Subcutaneous abdominal adipose tissue (tissue), 5 donors: ENCODE results near the gene RGS19.

Experiments
- H3K27ac ChIP-seq: one replicate; pipeline ENCODE4 v1.7.0; 2013; ENCODE audit warnings: low read depth, mild to moderate bottlenecking, inconsistent platforms, low read length, moderate library complexity
- H3K27me3 ChIP-seq, 5 donors: one replicate each; pipeline ENCODE4 v1.7.0; 2013; ENCODE audit warnings: low read length in 5 of 5, inconsistent platforms in 1 of 5; ENCODE audit not compliant: control insufficient read depth in 5 of 5, insufficient read depth in 4 of 5
- H3K36me3 ChIP-seq, 5 donors: one replicate each; pipeline ENCODE4 v1.7.0; 2013; ENCODE audit warnings: low read length in 5 of 5; ENCODE audit not compliant: control insufficient read depth in 5 of 5, insufficient read depth in 5 of 5
- H3K4me1 ChIP-seq, 5 donors: one replicate each; pipeline ENCODE4 v1.7.0; 2013; ENCODE audit warnings: low read length in 5 of 5, mild to moderate bottlenecking in 3 of 5, moderate library complexity in 1 of 5; ENCODE audit not compliant: control insufficient read depth in 5 of 5, insufficient read depth in 5 of 5
- H3K4me3 ChIP-seq, 5 donors: one replicate each; pipeline ENCODE4 v1.7.0; 2013; ENCODE audit warnings: low read length in 5 of 5, low read depth in 1 of 5
- H3K9ac ChIP-seq, 5 donors: one replicate each; pipeline ENCODE4 v1.7.0; 2013; ENCODE audit warnings: low read length in 5 of 5, mild to moderate bottlenecking in 4 of 5, moderate library complexity in 3 of 5
- H3K9me3 ChIP-seq, 5 donors: one replicate each; pipeline ENCODE4 v1.7.0; 2013; ENCODE audit warnings: low read length in 5 of 5; ENCODE audit not compliant: control insufficient read depth in 5 of 5
- donor health status: healthy.
- donor health status: healthy.
- donor health status: healthy.
- donor health status: healthy.
- donor health status: healthy.

The RGS19 gene

GRCh38 chr20:64037498-64038213 lies 41.7 kb downstream of the RGS19 start:
- H3K27me3 ChIP-seq = peaks cover 21 to 48% (median 37%) of the 10 kb centered on the region in 5 donors
- no peak overlapping the region for H3K27ac ChIP-seq
- H3K9me3 ChIP-seq = no peaks in the 10 kb centered on the region
- H3K36me3 ChIP-seq = peaks cover 0 to 27% (median 23%) of the 10 kb centered on the region in 5 donors
- no peak overlapping the region for H3K9ac ChIP-seq
- H3K4me3 ChIP-seq = peak overlapping the region in 1 of 5 donors; percentile 58
- H3K4me1 ChIP-seq = peaks cover 3 to 58% (median 44%) of the 10 kb centered on the region in 5 donors

- H3K36me3 ChIP-seq = peaks cover 0 to 32% (median 28%) of the 10 kb centered on the region in 5 donors
- peaks cover 18 to 45% (median 37%) of the 10 kb centered on the region in 5 donors for H3K27me3 ChIP-seq
- no peaks in the 10 kb centered on the region for H3K9me3 ChIP-seq
- H3K27ac ChIP-seq = no peak overlapping the region
- H3K9ac ChIP-seq = no peak overlapping the region
- H3K4me1 ChIP-seq = peaks cover 3 to 54% (median 41%) of the 10 kb centered on the region in 5 donors
- no peak overlapping the region for H3K4me3 ChIP-seq
These were observed 42.2 kb downstream of the RGS19 start for GRCh38 chr20:64037199-64037497.

GRCh38 chr20:64036346-64037198 lies 42.7 kb downstream of the RGS19 start:
- peaks cover 18 to 40% (median 34%) of the 10 kb centered on the region in 5 donors for H3K27me3 ChIP-seq
- no peak overlapping the region for H3K4me3 ChIP-seq
- H3K4me1 ChIP-seq = peaks cover 3 to 50% (median 36%) of the 10 kb centered on the region in 5 donors
- no peak overlapping the region for H3K9ac ChIP-seq
- H3K36me3 ChIP-seq = peaks cover 0 to 38% (median 34%) of the 10 kb centered on the region in 5 donors
- no peaks in the 10 kb centered on the region for H3K9me3 ChIP-seq
- no peak overlapping the region for H3K27ac ChIP-seq

GRCh38 chr20:64035933-64036345 lies 43.4 kb downstream of the RGS19 start, which contains the start of gene C20orf204:
Gene C20orf204 (plus strand): TSS chr20:64036182. CDS start chr20:64036324, 142 bp downstream.
- Histone ChIP-seq H3K36me3 (peaks cover 0 to 43% (median 38%) of the 10 kb centered on the region in 5 donors), H3K4me3 (no peak within 1 kb of the TSS), H3K4me1 (peaks cover 0 to 44% (median 30%) of the 10 kb centered on the region in 5 donors), H3K27me3 (peaks cover 12 to 34% (median 28%) of the 10 kb centered on the region in 5 donors), H3K9ac (no peak within 1 kb of the TSS), H3K27ac (no peak within 1 kb of the TSS), H3K9me3 (no peaks in the 10 kb centered on the region)

GRCh38 chr20:64035066-64035932 lies 44.0 kb downstream of the RGS19 start:
- H3K27ac ChIP-seq = no peak overlapping the region
- peaks cover 0 to 49% (median 44%) of the 10 kb centered on the region in 5 donors for H3K36me3 ChIP-seq
- H3K9me3 ChIP-seq = no peaks in the 10 kb centered on the region
- H3K9ac ChIP-seq = no peak overlapping the region
- peaks cover 0 to 37% (median 24%) of the 10 kb centered on the region in 5 donors for H3K4me1 ChIP-seq
- H3K27me3 ChIP-seq = peaks cover 5 to 27% (median 22%) of the 10 kb centered on the region in 5 donors
- H3K4me3 ChIP-seq = no peak overlapping the region

- Histone ChIP-seq H3K36me3 (peaks cover 0 to 62% (median 57%) of the 10 kb centered on the region in 5 donors), H3K9ac (no peak overlapping the region)
These were observed 45.3 kb downstream of the RGS19 start for GRCh38 chr20:64033981-64034493.

GRCh38 chr20:64032706-64033624 lies 46.4 kb downstream of the RGS19 start:
- H3K27ac ChIP-seq = no peak overlapping the region
- H3K4me3 ChIP-seq = no peak overlapping the region
- H3K36me3 ChIP-seq = peaks cover 0 to 72% (median 67%) of the 10 kb centered on the region in 5 donors

More at GRCh38 chr20:64033981-64034493, 45.3 kb downstream of the RGS19 start:
- peaks cover 0 to 25% (median 17%) of the 10 kb centered on the region in 5 donors for H3K4me1 ChIP-seq
- H3K4me3 ChIP-seq = no peak overlapping the region
- H3K27me3 ChIP-seq = peaks cover 0 to 17% (median 14%) of the 10 kb centered on the region in 5 donors
- H3K27ac ChIP-seq = no peak overlapping the region
- H3K9me3 ChIP-seq = no peaks in the 10 kb centered on the region

GRCh38 chr20:64031822-64032314 lies 47.5 kb downstream of the RGS19 start:
- no peak overlapping the region for H3K9ac ChIP-seq
- H3K27ac ChIP-seq = no peak overlapping the region
- H3K36me3 ChIP-seq = peaks cover 0 to 83% (median 78%) of the 10 kb centered on the region in 5 donors
- peaks cover 0 to 8% (median 6%) of the 10 kb centered on the region in 5 donors for H3K27me3 ChIP-seq
- no peaks in the 10 kb centered on the region for H3K9me3 ChIP-seq
- no peak overlapping the region for H3K4me3 ChIP-seq
- peaks cover 0 to 12% (median 9%) of the 10 kb centered on the region in 5 donors for H3K4me1 ChIP-seq

More at GRCh38 chr20:64032706-64033624, 46.4 kb downstream of the RGS19 start:
- Histone ChIP-seq H3K4me1 (peaks cover 0 to 17% (median 9%) of the 10 kb centered on the region in 5 donors), H3K9me3 (no peaks in the 10 kb centered on the region), H3K27me3 (peaks cover 0 to 17% (median 14%) of the 10 kb centered on the region in 5 donors), H3K9ac (no peak overlapping the region)
